HS-5 (cell line): ENCODE data around the gene DCDC2C.

Experiments used
- DNase-seq: peaks from one replicate; pipeline ENCODE4 v3.0.0-alpha.2; 2012; ENCODE audit warnings: low read depth

DCDC2C gene

DNA sequence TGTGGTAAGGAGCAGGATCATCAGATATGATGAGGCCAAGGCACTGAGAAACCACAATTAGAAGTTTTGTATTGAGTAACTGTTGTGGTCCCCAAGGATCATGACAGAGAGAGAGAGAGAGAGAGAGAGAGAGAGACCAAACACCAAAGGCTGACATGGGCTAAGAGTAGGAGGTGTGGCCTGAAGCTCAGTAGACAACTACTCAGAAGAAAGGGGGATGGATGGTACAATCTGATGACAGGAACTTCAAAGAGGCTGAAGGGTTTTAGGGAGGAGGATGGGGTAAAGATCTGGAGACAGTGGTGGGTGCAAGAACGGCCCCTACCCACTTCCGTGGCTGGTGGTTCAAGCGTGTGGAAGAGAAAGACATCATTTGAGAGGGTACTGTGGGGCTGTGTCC is 135.0 kb downstream of the DCDC2C start:
- no peak for DNase-seq

DNA sequence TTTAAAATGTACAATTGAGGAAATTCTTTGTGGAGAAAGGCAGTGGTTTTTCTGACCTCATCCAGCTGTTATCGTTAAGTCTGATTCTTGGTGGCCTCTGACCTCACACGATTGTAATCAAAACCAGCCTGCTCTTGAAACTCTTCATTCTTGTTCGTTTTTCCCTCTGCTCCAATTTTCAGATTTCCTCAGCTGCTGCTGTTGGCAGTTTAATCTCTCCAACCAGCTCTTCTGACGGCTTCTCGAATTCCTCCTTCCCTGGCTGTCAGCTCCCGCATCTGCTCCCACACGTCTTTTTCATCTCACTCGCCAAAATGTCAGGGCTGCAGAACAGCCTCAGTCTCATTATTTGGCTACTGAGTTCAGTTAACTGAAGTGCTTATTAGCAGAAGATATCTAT is 136.1 kb downstream of the DCDC2C start:
- no peak for DNase-seq

DNA sequence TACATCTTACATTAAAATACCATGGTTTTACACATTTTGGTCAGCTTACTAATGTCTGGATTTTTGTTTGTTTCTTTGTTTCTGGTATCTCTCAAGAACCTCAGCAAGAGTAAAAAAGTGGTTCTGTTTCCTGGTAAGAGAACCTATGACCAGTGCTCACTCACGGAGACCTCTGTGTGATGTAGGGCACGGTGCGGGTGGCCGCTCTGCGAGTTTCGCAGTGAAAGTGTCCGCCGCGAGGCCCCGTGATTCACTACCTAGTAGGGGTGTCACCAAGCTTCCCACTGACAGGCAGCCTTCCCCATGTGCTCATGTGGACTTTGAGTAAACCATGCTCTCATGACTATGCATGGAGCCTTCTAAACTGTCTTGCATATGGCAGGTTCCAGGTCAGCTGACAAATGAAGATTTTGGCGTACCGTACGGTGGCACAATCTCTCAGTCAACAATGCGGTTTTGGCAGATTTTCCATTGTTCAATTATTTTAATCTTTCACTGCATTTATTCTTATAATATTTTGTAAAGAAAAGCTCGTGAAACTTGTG is 137.3 kb downstream of the DCDC2C start:
- no peak for DNase-seq

GRCh38 chr2:3847397-3848052 is 144.2 kb downstream of the DCDC2C start:
- DNase-seq = no peak

- no peak for DNase-seq
These were observed 145.4 kb downstream of the DCDC2C start for GRCh38 chr2:3848776-3849175.

GRCh38 chr2:3849213-3849612 is 145.8 kb downstream of the DCDC2C start:
- DNase-seq = no peak

GRCh38 chr2:3857576-3857975 is 154.2 kb downstream of the DCDC2C start:
- no peak for DNase-seq

GRCh38 chr2:3864943-3865865 is 161.8 kb downstream of the DCDC2C start:
- DNase-seq = no peak

- no peak for DNase-seq
These were observed 164.1 kb downstream of the DCDC2C start for GRCh38 chr2:3867469-3867868.

DNA sequence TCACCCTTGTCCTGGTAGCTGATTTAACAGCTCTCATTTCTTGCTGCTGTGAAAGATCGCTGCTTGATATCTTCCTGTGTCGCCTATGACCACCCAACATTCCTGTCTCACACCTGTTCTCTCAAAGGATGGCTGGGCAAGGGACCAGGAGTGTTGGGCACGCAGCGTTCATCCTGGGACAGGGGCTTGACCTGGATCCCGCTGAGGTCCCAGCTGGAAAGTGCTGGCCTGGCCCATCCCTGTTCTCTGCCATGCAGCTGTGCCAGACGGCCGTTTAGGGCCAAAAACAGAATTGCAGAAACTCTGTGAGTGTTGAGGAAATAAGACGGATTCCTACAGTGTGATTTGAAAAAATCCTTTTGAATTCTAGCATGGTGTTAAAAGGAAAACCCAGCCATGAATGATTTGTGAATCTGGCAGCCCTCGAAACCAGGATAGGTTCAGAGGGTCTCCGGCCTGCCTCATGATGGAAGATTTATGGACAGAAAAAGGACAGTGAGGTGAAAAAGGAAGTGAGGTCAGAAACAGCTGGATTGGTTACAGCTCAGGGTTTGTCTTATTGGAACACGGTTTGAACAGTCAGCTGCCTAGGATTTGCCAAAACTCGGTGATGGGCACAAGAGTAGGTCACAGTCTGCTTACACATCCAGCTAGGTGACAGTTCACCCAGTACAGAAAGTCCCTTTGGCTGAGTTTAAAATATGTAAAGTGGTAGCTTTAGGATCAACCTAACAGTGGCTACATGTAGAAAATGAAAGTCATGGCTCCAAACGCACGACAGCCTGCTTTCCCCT is 164.8 kb downstream of the DCDC2C start:
- DNase-seq = no peak

GRCh38 chr2:3870222-3870621 is 166.8 kb downstream of the DCDC2C start:
- no peak for DNase-seq

DNA sequence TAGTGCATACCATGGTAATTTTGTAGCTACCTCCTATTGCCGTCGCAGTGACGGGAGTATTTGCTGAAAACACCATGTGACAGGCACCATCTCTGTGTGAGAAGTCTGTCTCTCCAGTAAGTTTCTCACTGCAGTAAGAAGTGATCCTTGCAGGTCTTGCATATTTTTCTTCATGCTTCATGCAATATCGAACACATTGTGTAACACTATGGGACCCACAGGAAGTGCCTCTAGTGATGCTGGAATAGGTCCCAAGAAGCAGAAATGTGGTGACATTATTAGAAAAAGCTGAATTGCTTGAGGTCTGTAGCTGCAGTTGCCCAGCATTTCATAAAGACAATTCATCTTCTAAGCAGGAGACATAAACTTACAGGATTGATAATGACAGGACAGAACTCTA is 167.6 kb downstream of the DCDC2C start:
- DNase-seq = no peak

GRCh38 chr2:3872451-3872850 is 169.1 kb downstream of the DCDC2C start:
- no peak for DNase-seq

DNA sequence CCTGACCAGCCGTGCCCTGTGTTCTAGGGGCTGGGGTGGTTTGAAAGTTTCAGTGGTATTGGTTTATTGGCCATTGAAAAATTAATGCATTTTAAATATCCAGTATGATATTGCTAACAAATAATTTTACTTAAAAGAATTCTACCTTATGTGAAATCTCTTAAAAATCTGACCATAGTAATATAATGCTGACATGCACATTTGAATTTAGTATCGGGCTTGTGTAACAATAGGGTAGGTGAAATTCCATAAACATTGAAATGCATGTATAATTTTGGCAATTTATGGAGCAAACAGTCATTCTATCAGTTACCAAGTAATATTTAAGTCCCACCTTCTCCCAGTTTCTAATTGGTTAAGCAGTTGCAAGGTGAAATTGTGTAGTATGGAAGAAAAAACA is 170.5 kb downstream of the DCDC2C start:
- no peak for DNase-seq

- no peak for DNase-seq
These were observed 172.8 kb downstream of the DCDC2C start for GRCh38 chr2:3876221-3876620.

DNA sequence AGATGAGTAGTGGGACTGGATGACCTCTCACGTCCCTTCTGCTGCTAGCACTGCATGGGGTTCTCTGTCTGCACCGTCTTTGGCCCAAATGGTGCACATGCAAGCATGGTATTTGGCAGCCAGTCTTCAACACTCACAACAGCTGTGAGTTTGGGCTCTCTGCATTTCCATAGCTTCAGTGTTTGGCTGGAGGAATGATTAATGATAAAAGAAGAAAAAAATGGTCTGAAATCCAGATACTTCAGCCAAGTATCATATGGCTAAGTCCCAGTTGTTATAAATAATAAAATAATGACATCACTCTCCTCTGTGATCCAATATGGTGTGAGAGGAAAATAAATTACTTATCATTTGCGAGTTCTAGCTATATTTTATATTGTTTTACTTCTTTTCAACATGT is 173.3 kb downstream of the DCDC2C start:
- DNase-seq = no peak

DNA sequence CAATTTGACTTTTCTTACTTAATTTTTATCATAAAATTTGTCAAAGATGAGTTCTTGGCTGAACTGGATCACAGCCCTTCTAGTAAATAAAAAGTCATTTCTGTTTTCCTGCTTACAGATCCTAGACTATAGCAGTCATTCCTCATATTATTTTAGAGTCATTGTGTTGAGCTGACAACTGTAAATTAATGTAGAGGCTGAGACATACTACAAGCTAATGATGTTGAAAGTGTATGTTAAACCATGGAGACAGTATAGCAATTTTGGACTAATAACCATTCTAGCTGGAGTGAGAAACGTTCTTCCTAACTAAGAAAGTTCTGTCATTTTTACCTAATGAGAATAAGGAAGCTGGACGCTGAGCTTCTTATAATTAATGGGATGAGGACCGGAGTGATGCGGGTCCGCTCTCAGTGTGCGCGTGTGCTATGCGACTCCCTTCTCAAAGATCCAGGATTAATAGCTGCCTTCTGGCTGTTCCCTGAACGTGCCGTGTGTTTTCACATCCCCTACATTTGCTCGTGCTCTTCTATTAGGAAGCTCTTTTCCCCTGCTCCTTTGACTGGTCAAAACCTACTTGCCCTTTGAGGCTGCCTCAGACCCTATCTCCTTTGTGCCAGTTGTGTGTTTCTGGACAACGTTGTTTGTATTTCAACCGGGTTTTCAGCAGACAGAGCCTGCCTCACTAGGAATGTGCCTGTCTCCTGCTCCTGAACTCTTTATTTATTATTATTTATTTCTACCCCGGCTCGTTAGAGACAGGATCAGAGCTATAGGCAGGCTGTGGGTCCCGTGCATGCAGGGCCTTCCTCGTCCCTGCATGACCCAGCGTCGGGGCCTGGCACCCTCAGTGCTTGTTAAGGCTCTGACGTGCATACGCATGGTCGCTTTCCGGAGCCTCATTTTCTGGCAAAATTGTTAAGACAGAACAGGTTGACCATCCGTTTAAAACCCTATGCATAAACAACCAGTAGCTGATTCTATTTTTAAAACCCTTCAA is 182.6 kb downstream of the DCDC2C start:
- DNase-seq = no peak

DNA sequence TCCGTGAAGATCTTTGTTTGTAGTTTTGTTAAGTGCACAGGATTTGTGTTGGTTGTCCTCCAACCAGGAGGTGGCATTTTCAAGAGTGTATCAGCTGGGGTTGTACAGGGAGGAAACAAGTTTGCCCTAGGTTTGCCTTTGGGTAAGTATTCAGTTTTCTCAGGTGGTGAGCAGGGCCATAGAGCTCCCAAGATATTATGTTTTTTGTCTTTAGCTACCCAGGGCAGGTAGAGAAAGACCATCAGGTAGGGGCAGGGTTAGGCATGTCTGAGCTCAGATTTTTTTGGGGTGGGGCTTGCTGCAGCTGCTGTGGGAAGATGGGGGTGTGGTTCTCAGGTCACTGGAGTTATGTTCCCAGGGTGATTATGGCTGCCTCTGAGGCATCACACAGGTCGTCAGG is 191.6 kb downstream of the DCDC2C start:
- DNase-seq = no peak
